ENCODE data around the gene ARMH3. TPM values are rescaled to one million over a fixed set of nuclear protein-coding genes. Genes with fewer than 3 reads are reported as not detected.
"Not testable (repeated sequence)": the region's sequence is repeated elsewhere in the genome, so short reads cannot be mapped to it uniquely, and the experiment has no call there.

Gene ARMH3
- total RNA-seq, 1 donor from 2014 or later = 23.2 TPM

- no peak for FAIRE-seq
- DNase-seq (ENCODE audit: low spot score in 2 of 2) = no peak
Measured at GRCh38 chr10:101993221-101993620, 62.8 kb downstream of the ARMH3 start.

GRCh38 chr10:101987136-101987535 lies 68.8 kb downstream of the ARMH3 start:
- DNase-seq (ENCODE audit: low spot score in 2 of 2) (no peak), FAIRE-seq (no peak)

GRCh38 chr10:101986624-101986971 lies 69.4 kb downstream of the ARMH3 start:
- DNase-seq (ENCODE audit: low spot score in 2 of 2) (no peak), FAIRE-seq (no peak)

- not testable (repeated sequence) for FAIRE-seq; DNase-seq (ENCODE audit: low spot score in 2 of 2)
Measured at GRCh38 chr10:101980677-101981076, 75.3 kb downstream of the ARMH3 start.

- DNase-seq (ENCODE audit: low spot score in 2 of 2) (no peak), FAIRE-seq (no peak)
Measured at GRCh38 chr10:101974091-101974971, 81.6 kb downstream of the ARMH3 start.

- DNase-seq (ENCODE audit: low spot score in 2 of 2) (no peak), FAIRE-seq (no peak)
Measured at GRCh38 chr10:101972761-101973160, 83.2 kb downstream of the ARMH3 start.

- DNase-seq (ENCODE audit: low spot score in 2 of 2) (no peak), FAIRE-seq (no peak)
Measured at GRCh38 chr10:101969412-101969922, 86.5 kb downstream of the ARMH3 start.

GRCh38 chr10:101968940-101969321 lies 87.0 kb downstream of the ARMH3 start:
- no peak for FAIRE-seq

GRCh38 chr10:101968286-101968939 lies 87.6 kb downstream of the ARMH3 start:
- DNase-seq (ENCODE audit: low spot score in 2 of 2) (no peak), FAIRE-seq (no peak)

More at GRCh38 chr10:101968940-101969321, 87.0 kb downstream of the ARMH3 start:
- no peak for DNase-seq (ENCODE audit: low spot score in 2 of 2)

- DNase-seq (ENCODE audit: low spot score in 2 of 2) = no peak
- no peak for FAIRE-seq
Measured at GRCh38 chr10:101967713-101968112, 88.3 kb downstream of the ARMH3 start.

- DNase-seq (ENCODE audit: low spot score in 2 of 2) = no peak
- no peak for FAIRE-seq
Measured at GRCh38 chr10:101967119-101967518, 88.9 kb downstream of the ARMH3 start.

- no peak for DNase-seq (ENCODE audit: low spot score in 2 of 2)
- FAIRE-seq = no peak
Measured at GRCh38 chr10:101965075-101965765, 90.8 kb downstream of the ARMH3 start.

- DNase-seq (ENCODE audit: low spot score in 2 of 2) (no peak), FAIRE-seq (no peak)
Measured at GRCh38 chr10:101961591-101962498, 94.1 kb downstream of the ARMH3 start.

GRCh38 chr10:101960879-101961395 lies 95.0 kb downstream of the ARMH3 start:
- no peak for DNase-seq (ENCODE audit: low spot score in 2 of 2)
- no peak for FAIRE-seq

- DNase-seq (ENCODE audit: low spot score in 2 of 2) (no peak), FAIRE-seq (no peak)
Measured at GRCh38 chr10:101959346-101959916, 96.5 kb downstream of the ARMH3 start.

- DNase-seq (ENCODE audit: low spot score in 2 of 2) = no peak
- FAIRE-seq = no peak
Measured at GRCh38 chr10:101958691-101959090, 97.3 kb downstream of the ARMH3 start.

- no peak for DNase-seq (ENCODE audit: low spot score in 2 of 2)
- no peak for FAIRE-seq
Measured at GRCh38 chr10:101956898-101957297, 99.1 kb downstream of the ARMH3 start.

- DNase-seq (ENCODE audit: low spot score in 2 of 2) = no peak
- no peak for FAIRE-seq
Measured at GRCh38 chr10:101956117-101956516, 99.9 kb downstream of the ARMH3 start.

GRCh38 chr10:101952191-101952590 lies 103.8 kb downstream of the ARMH3 start:
- DNase-seq (ENCODE audit: low spot score in 2 of 2) (no peak), FAIRE-seq (no peak)

All from frontal cortex (tissue), 4 donors.